GM21381 (cell line): ENCODE measurements around the gene ATP6V1F.
"Not testable (repeated sequence)": the region's sequence is repeated elsewhere in the genome, so short reads cannot be mapped to it uniquely, and the experiment has no call there.

Experiments used
- ATAC-seq: cut with Tn5 transposase; IDR thresholded peaks from one replicate; pipeline ENCODE4 v1.9.1; 2021; ENCODE audit warnings: mild to moderate bottlenecking, moderate library complexity; ENCODE audit not compliant: unreplicated experiment

The ATP6V1F gene

DNA sequence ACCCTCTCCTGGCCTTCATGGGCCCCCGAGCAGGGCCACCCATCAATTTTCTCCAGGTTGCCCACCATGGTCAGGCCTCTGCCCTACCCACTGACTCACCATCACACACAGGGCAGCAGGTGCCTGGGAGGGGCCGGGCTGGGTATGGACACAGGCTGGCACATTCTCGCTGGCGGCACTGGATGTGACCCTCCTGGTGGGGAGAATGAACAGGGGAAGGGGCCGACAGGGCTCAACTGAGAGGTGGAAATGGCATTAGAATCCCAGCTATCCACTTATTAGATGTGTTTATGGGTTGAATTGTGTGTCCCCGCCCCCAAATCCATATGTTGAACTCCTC, 31.4 kb downstream of the ATP6V1F start:
- ATAC-seq: no peak

DNA sequence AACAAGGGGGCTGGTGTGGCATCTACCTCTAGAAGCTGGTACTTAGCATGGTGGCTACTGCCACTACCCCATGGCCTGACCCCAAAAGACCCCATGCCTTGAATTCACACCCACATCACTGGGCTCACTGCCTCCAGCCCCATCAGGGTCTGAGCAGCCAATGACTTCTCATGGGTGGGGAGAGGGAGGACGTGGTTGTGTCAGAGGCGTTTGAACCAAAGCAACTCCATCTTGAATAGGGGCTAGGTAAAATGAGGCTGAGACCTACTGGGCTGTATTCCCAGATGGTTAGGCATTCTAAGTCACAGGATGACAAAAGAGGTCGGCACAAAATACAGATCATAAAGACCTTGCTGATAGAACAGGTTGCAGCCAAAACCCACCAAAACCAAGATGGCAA, 32.7 kb downstream of the ATP6V1F start:
- no peak for ATAC-seq

DNA sequence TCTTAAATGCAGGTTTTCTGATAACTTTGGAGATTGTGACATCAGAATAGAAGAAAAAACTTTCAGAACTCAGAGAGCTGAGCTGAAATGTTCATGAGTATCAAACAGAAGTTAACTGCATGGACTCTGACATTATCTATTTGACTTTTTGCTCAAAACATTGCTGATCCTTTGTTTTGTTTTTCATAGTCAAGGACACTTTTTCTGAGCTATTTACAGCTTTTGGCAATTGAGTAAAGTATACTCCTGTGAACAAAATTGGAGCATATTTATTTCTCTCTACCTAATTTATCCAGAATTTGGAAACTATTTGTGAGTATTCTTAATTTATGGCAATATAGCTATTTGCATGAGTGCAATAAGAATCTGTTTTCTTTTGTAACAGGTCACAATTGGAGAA, 36.7 kb downstream of the ATP6V1F start:
- ATAC-seq: no peak

- no peak for ATAC-seq
Measured at GRCh38 chr7:128900237-128900636, 37.6 kb downstream of the ATP6V1F start.

DNA sequence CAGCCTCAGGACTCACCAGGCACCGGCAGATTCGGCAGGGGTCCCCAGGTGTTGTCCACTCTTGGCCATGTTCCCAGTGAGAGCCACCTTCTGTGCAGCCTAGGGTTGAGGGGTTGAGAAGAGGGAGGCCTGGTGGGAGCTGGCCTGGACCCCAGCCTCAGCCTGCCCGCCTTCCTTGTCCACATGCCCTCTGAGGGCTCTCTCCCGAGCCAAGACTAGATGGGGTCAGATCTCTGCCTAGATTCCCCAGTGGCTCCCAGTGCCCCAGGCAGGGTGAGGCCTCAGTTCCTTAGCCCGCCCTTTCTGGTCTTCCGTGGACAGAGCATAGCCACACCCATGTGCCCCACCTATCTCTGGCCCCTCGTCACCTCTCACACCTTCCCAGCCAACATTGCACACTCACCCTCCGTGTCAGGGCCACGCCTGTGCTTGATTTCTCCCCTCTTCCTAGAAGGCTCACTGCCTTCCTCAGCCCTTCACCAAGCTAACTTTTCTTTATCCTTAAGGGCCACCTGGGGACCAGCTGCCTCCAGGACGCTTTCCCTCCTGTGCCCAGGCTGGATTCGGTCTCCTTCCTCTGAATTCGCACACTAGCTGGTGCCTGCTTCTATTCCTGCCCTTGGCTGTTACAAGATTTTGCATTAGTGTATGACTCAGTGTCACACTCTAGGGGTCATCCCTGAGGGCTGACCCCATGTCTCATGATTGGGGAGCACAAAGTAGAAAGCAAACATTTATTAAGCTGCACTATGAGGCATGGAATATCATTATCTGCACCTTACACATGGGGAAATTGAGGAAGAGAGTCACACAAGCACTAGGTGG, 40.3 kb downstream of the ATP6V1F start:
- no peak for ATAC-seq

DNA sequence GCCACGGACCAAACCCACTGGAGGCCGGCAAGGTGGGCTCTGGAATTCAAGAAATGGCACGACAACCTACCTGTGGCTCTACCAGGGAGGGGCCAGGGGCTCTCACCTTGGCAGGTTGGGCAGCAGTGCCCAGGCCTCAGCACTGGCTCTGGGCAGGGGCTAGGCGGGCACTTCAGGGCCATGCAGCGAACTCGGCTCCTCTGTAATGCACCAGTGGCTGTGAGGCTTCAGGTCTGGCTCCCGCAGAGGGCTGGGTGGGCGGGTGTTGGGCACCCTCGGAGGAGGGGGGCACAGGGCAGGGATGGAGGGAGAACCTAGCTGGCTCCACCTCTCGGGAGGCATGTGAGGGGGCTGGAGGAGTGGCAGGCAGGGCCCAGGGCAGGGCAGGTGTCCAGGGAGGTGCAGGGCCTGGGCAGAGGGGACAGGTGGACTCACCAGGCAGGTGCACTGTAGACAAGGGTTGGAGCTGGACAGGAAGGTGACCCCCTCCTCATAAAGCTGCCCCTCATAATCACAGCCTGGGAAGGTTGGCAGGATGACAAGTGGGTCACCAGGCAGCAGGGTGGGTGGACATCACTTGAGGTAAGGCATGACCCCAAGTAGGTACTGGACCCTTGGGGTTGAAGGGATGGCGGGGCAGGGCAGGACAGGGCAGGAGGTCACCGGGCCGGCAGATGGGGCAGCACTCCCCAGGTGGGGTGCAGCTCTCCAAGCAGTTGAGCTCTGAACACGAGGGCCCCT, 41.1 kb downstream of the ATP6V1F start:
- ATAC-seq: no peak

GRCh38 chr7:128904381-128905197, 41.9 kb downstream of the ATP6V1F start:
- ATAC-seq: no peak

DNA sequence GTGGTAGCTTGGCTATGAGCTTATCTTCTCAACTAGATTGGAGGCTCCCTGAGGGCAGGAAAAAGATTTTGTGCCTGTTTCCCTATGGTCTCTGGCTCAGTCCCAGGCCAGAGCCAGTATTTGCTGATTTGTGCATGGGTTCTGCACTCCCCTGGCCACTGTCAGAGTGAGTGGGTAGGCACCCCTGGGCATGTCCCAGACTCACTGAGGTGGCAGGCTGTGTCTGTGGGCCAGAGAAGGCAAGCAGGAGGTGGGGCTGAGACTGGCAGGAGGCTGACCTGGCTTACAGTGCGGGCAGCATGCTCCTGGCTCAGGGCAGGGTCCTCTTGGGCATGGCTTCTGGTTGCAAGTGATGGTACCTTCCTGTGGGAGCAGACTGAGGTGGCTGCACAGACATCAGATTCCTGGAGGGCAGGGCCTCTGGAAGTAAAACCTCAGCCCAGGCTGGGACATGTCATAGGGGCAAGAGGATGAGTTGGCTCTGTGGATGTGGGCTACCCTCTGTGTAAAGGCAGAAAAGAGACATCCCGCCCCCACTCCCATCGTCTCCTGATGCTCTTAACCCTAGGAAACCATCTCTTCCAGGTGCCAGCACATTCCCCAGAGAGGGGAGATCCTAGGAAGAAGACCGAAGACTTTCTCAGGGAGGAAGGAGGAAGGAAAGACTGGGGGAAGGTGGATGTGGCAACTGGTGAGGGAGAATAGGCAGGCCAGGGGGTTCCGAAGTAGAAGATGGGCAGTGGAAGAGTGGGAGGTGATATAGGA, 43.5 kb downstream of the ATP6V1F start:
- no peak for ATAC-seq

DNA sequence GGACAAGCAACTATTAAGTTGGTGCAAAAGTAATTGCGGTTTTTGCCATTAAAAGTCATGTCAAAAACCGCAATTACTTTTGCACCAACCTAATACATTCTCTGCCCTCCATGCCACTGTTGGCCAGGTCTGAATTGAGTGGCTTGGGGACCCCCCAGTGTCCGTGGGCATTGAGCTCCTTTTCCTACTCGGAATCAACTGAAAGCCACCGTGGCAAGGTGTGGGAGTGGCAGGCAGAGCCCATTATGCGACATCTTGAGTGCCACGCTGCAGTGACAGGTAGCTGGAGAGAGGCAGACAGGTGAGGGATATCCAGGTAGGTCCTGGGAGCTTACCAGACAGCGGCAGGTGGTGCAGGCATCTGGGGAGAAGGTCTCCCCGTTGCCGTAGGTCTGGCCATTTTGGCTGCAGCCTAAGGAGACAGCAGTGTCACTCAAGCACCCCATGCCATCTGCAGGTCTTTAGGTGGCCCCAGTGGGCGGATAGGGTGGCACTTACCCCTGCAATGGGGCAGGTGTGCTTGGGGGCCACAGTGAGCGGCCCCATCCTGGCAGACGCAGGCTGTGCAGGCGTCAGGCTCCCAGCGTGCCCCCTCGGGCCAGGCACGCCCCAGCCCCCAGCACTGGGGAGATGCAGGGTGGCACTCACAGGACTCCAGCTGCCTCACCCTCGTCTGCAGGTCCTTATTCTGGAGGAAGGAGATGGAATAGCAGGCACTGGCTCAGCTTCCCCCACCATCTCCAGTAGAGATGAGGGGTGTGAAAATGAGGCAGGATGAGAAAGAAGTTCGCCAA, 44.3 kb downstream of the ATP6V1F start:
- no peak for ATAC-seq

DNA sequence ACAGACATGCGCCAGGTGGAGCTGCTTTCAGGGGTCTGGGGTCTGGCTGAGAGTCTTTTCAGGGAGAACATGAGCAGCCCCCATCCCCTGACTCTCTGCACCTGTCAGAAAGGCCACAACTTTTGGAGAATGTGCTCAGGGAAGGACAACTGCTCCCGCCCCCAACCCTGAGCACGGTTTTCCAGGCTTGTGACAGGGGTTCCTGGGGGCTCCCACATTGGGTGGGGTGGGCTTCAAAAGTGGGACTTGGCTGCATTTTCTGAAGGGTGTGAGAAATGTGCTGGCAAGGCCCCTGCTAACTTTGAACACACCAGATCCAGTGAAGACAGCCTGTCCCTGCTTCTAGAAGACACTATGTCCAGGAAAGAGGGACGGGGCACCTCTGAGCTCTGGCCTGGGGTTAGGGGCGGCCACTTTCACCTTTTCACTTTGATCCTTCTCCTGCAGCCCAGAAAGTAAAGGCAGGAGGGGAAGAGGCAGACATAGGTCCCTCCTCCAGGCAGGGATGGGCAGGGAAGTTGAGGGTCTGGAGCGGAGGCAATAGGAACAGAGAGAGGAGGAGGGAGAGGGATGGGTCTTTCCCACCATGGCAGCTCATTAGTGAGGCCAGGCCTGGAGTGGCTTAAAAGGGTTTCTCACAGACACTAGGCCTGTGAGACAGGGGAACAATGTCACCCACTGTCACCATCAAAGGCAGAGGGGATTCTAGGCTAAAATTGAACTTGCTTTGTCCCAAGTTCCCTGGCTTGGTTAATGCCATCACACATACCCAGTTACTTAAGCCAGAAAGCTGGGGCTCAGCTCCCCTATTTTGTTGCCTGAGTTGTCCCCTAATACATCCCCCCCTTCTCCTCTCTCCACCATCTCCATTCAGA, 46.3 kb downstream of the ATP6V1F start:
- ATAC-seq: no peak

DNA sequence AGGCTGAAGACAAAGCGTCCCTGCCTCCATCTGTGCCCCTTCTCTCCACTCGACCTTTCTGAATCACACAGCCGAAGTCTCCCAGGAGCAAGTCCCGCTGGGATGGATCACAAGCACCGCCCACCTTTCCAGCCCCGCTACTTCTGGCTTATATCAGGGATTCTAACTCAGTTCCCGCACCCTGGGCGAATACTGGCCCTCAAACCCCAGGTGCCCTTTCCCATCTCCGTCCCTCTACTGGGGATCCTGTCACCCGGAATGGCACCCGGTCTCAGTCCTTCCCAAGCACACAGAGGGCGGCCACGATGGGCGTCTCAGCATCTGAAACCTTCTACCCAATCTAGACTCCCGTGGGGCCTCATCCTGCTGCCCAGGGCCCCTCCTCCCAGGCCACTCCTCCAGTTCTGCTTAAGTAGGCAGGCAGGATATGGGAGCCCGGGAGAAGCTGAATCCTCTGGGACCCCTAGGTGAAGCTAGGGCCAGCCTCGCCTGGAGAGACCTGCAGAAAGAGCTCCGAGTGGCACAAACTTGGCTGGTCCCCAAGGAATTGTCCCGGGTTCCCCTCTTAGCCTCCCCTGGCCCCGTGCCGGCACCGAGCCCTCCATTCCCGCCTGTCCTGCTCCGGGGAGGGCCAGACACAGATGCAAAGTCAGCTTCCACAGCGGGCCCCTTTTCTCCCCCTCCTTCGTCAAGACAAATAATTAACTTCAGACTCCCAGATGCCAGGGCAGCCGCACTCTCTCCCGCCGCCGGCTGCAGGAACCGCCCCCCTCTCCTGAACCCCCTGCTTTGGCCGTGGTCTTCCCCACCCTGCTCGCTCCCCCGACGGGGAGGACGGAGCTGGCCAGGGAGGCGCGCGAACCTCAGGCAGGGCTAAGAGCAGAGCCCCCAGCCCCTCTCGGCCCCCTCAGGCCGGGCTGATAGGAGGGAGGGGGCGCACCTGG, 47.2 kb downstream of the ATP6V1F start:
- no peak for ATAC-seq

GRCh38 chr7:128910569-128910945, 47.9 kb downstream of the ATP6V1F start, which contains the start of gene KCP:
Gene KCP, minus strand, starts transcription at chr7:128910709. Its CDS starts 33 bp downstream, at chr7:128910676.
- no peak for ATAC-seq

DNA sequence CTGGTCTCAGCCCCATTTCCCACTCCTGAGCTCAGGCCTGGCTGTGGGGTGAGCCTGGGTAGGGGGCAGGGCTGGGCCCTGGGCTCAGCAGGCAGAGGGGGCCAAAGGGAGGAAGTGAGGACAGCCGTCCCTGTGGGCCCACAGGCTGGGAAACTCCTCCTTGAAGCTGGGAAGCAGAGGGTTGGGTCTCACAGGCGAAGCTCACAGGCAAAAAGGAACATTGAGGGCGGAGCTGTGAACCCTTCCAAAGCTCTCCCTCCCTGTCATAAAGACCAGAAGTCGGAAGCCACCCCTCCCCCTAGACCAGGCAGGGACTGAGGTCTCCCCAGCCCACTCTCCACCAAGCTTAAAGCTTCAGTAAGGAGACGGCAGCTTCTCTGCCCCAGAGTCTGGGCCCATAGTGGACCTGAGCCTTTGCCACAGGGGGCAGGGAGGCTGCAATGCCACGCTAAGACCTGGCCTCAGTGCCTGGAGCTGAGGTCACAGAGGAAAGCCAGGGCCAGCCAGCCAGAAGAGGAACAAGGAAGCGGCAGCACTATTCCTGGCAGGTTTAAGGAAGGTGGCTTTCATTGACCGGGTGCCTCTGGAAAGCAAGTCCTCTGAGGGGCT, 48.9 kb downstream of the ATP6V1F start:
- no peak for ATAC-seq

DNA sequence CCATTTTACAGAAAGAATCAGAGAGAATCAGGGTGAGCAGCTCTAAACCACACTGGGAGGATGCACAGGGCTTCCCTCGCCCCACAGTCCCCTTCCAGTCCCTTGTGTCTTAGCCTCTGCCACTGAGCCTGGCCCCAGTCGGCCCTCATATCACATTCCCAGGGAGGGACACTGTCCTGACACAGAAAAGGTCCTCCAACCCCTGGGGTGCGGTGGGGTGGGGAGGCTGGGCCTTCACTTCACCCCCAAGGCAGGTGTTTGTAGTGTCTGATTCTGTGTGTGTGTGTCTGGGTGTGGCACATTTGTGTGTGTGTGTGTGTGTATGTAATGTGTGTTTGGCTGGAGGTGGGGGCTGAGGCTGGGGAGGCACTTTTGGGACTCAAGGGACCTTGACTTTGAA, 49.6 kb downstream of the ATP6V1F start:
- no peak for ATAC-seq

- not testable (repeated sequence) for ATAC-seq
Measured at GRCh38 chr7:128912709-128913495, 50.2 kb downstream of the ATP6V1F start.

DNA sequence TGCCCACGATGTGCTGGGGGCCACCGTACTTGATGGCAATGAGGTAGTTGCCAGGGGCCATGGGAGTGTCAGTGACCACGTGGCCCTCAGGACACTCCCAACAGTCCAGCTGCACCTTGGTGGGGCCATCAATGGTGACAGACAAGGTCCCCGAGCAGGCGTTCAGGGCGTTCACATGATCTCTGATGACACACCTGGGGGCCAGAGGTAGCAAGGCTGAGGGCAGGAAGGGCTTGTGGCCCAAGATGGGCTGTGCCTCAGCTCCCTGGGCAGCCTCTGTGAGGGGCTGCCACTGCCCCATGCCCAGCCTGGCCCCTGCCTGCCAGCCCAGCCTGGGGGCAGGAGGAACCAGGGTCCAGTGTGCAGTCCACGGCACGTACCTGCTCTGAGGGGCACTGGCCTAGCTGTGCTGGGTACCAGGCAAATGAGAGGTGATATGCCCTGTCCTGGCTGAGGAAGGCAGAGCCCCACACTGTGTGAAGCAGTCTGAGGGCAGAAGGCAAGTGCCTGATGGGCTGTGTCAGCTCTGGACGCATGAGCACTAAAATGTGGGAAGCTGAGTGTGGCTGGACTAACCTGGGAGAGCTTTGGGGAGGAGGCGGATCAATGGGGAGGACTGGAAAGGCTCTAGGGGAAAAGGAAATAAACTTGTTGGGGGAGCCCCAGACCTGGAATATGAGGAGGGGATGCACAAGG, 51.4 kb downstream of the ATP6V1F start:
- no peak for ATAC-seq
